Fibroblast of pulmonary artery (primary cell): ENCODE results near the gene APIP.

Experiments
- DNase-seq: peaks from one replicate; pipeline ENCODE4 v3.0.0-alpha.2; 2010; ENCODE audit warnings: low read depth
- H3K4me3 ChIP-seq: replicated peaks from 2 replicates; pipeline ENCODE4 v1.5.1; 2011; ENCODE audit warnings: low read depth, mild to moderate bottlenecking, control low read depth, low read length, moderate library complexity
- TF ChIP-seq, protein P1 (sequence below): IDR thresholded peaks from 2 replicates; pipeline ENCODE4 v1.5.1; 2011; ENCODE audit warnings: mild to moderate bottlenecking, control low read depth, low read length, inconsistent platforms; ENCODE audit errors: missing control alignments

APIP gene

GRCh38 chr11:34938611-34939010, 22.4 kb upstream of the APIP start:
- DNase-seq, result no peak
- no peak overlapping the region for H3K4me3 ChIP-seq
- TF ChIP-seq, protein P1, sequence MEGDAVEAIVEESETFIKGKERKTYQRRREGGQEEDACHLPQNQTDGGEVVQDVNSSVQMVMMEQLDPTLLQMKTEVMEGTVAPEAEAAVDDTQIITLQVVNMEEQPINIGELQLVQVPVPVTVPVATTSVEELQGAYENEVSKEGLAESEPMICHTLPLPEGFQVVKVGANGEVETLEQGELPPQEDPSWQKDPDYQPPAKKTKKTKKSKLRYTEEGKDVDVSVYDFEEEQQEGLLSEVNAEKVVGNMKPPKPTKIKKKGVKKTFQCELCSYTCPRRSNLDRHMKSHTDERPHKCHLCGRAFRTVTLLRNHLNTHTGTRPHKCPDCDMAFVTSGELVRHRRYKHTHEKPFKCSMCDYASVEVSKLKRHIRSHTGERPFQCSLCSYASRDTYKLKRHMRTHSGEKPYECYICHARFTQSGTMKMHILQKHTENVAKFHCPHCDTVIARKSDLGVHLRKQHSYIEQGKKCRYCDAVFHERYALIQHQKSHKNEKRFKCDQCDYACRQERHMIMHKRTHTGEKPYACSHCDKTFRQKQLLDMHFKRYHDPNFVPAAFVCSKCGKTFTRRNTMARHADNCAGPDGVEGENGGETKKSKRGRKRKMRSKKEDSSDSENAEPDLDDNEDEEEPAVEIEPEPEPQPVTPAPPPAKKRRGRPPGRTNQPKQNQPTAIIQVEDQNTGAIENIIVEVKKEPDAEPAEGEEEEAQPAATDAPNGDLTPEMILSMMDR, result no peak

- no peak for DNase-seq
- TF ChIP-seq, protein P1, result no peak
Measured at GRCh38 chr11:34936945-34937629, 20.9 kb upstream of the APIP start.

DNA sequence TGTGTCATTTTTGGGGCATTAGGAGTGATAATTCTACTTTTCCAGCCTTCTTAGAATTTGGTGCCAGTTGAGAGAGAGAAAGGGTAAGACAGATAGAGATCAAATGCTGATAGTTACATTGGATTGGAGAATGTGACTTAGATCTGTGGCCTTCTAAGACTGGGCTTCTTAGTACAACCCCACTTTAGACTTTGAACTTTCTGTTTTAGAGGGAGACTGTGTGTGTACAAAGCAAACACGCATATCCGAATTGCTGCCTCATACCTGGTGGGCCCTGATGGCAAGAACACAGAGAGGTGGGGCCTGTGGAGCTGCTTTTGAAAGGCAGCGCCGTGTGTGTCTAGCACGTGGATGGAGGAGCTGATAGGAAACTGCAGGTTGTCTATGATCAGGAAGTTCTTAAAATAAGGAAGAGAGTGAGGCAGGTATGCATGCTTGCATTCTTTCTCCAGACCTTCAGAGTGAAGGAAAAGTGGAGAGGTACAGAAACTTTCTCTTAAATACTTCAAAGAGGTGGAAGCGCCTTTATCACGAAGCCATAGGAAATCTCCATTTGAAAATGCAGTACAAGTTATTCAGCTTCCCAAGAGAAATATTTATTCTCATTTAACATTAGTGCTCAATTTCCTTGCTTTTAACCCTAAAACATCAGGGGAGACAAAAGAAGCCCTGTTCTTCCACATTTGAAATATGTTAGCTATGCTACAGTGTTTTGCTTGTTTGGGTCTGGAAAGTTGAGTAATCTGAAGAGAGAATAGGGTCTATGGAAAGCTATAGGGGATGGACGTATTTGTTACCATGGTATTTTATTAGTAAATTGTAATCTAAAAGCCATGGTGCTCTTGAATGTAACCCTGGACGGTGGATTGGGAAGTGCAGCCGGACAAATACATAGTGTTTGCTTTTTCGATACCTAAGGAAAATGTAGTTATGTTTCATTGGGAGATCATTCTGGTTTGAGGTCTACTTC, 13.9 kb upstream of the APIP start:
- TF ChIP-seq, protein P1, result no peak
- H3K4me3 ChIP-seq, result no peak overlapping the region
- DNase-seq, result no peak

More at GRCh38 chr11:34936945-34937629, 20.9 kb upstream of the APIP start:
- H3K4me3 ChIP-seq, result no peak overlapping the region

DNA sequence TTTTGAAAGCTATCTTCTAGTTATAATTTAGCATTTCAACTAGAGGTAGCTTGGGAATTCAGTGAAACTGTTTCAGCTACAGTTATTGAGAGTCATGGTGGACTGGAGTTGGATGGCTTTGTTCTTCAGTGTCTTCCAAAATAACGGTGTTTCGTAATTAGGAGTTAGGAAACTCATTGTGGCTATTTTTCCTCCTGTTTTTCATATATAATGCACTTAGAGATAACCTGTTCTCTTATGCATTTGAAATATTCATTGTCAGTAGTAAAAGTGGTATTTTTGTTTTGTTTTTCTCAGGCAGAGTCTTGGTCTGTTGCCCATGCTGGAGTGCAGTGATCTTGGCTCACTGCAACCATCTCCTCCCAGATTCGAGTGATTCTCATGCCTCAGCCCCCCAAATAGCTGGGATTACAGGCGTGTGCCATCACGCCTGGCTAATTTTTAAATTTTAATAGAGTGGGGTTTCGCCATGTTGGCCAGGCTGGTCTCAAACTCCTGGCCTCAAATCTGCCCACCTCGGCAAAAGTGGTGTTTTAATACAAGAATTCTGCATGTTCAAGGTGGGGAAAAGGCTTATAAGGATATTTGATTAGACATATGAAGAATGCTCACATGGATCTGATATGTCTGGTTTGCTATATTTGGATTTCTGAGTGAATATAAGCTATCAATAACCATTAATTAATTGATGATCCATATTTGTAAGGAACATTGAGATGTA, 12.9 kb upstream of the APIP start:
- TF ChIP-seq, protein P1, result no peak
- peak; percentile 53 for DNase-seq
- H3K4me3 ChIP-seq, result no peak overlapping the region

DNA sequence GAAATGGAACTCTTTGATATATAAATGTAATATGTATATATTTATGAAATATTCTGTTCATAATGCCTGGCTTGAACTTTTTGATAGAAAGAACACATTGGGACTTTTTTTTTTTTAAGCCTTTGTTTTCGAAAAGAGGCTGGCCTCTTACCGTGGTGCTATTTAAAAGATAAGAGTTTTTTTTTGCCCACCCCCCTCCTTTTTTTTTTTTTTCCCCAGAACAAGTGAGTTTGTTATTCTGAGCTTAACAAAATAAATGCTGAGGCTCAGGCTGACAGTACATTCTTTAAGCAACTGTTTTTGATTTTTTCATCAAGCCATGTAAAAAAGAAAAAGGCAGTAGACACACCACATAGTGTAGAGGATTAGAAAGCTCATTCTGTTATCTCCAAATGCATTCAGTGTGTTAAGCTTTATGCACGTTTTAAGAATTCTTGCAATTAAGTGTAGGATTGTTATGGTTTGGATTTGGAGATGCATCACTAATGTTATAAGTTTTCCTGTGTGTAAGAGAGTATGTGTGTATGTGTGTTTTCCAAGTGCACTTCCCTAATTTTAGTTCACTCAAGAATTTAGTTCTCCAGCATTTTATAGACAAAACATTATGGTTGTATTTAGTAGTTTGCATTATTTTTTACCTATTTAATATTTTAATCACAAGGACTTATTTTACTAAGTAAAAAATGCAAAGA, 12.2 kb upstream of the APIP start:
- H3K4me3 ChIP-seq, result no peak overlapping the region
- TF ChIP-seq, protein P1, result no peak
- no peak for DNase-seq

DNA sequence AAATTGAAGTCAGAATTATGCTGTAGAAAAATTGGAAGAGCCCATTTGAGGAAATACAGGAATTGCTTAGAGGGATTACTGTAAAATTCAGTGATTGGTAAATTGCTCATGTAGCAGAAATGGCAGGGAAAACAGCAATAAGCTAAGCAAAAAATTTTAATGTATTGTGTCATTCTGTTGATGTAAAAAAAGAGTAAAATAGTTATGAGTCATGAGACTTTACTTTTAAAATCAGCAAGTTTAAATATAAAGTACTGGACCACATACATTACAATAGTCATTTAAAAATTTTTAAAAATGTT, 10.6 kb upstream of the APIP start:
- TF ChIP-seq, protein P1, result no peak

More for the DNA sequence above, 10.6 kb upstream of the APIP start:
- DNase-seq, result peak; percentile 23
- H3K4me3 ChIP-seq, result no peak overlapping the region
